Stomach (tissue), 9 donors: Measurements from ENCODE around the gene PMP22. TPM values are rescaled to one million over a fixed set of nuclear protein-coding genes. Genes with fewer than 3 reads are reported as not detected.

Experiments
- DNase-seq, 2 donors: peaks; one replicate each; pipeline versions ENCODE4 v3.0.0 to v3.0.0-alpha.2; 2013 to 2019
- H3K27ac ChIP-seq, 5 donors: fragments of 200-600 bp in 4 of 5; sonication (generic) in 4 of 5; one replicate each; pipeline ENCODE4 v1.5.1; 2013 to 2019; ENCODE audit warnings: mild to moderate bottlenecking in 1 of 5, moderate library complexity in 1 of 5
- H3K27me3 ChIP-seq, 3 donors: fragments of 200-600 bp; sonication (generic); one replicate each; pipeline ENCODE4 v1.5.1; 2017 to 2019; ENCODE audit warnings: mixed run types in 1 of 3
- H3K36me3 ChIP-seq, 4 donors: fragments of 200-600 bp; sonication (generic); 1 replicate in 3 of 4; 2 replicates in 1 of 4; pipeline ENCODE4 v1.5.1; 2016 to 2019
- H3K4me1 ChIP-seq, 4 donors: fragments of 200-600 bp; sonication (generic); one replicate each; pipeline ENCODE4 v1.5.1; 2016 to 2019
- H3K4me3 ChIP-seq, 4 donors: fragments of 200-600 bp; sonication (generic) in 3 of 4; one replicate each; pipeline ENCODE4 v1.5.1; 2016 to 2019; ENCODE audit warnings: mild to moderate bottlenecking in 1 of 4
- H3K9me3 ChIP-seq, 4 donors: fragments of 200-600 bp; sonication (generic); one replicate each; pipeline ENCODE4 v1.5.1; 2016 to 2019
- EP300 ChIP-seq: sonication (generic); formaldehyde crosslinking; IDR thresholded peaks from one replicate; pipeline ENCODE4 v1.6.1; 2017; ENCODE audit warnings: antibody characterized with exemption
- POLR2A ChIP-seq, 4 donors: fragments of 450-650 bp; IDR thresholded peaks; one replicate each; pipeline ENCODE4 v1.6.1; 2016; ENCODE audit warnings: antibody characterized with exemption in 4 of 4, control low read depth in 2 of 4, mild to moderate bottlenecking in 1 of 4, moderate library complexity in 1 of 4
- POLR2AphosphoS5 ChIP-seq, 3 donors: sonication (generic); formaldehyde crosslinking; IDR thresholded peaks; one replicate each; pipeline ENCODE4 v1.6.1; 2016; ENCODE audit warnings: antibody characterized with exemption in 3 of 3
- WGBS, 5 donors: extraction: QIAGEN DNeasy Blood & Tissue Kit in 3 of 5; methylation state at CpG; one replicate each; pipeline versions ENCODE4 v1.1.5 to v1.1.7; 2013 to 2018; 5-methylcytosine and 5-hydroxymethylcytosine counted together
- intact Hi-C: fragments of 100-400 bp; cut with DNase I; formaldehyde crosslinking; loops from one replicate; pipeline ENCODE4 v1.15.1; 2023; ENCODE audit warnings: low total_unique reads
- polyA plus RNA-seq, 3 donors: library from polyadenylated mRNA; stranded (reverse); fragments of 200-250 nt; gene quantifications; one replicate each; pipeline ENCODE4 v1.2.3, GENCODE V29; 2013
- small RNA-seq, 4 donors: library from RNA; depleted of rRNA; stranded (forward); fragments of <200 nt; gene quantifications; one replicate each; pipeline ENCODE3, GENCODE V24; 2016
- total RNA-seq, 5 donors: library from RNA; depleted of rRNA; stranded (reverse); fragments of >200 nt; gene quantifications; one replicate each; pipeline versions ENCODE4 v1.1.0 to v1.2.3, GENCODE V29; 2014 to 2016
- TF ChIP-seq, protein P1 (sequence below), 7 experiments: fragments of 450-650 bp in 4 of 7; fragments of 200-600 bp in 3 of 7; sonication (generic) in 3 of 7; IDR thresholded peaks; one replicate each; pipeline ENCODE4 v1.5.1; 2016 to 2019; ENCODE audit warnings: antibody characterized with exemption in 7 of 7, control low read depth in 2 of 7, mild to moderate bottlenecking in 1 of 7
- donor health status: healthy with polysubstance abuse.
- donor health status: Bipolar disorder and iron deficiency.
- donor health status: healthy.

Gene PMP22
- total and polyA plus RNA-seq, 8 donors, result 34.2 to 168 (median 51.7) TPM

DNA sequence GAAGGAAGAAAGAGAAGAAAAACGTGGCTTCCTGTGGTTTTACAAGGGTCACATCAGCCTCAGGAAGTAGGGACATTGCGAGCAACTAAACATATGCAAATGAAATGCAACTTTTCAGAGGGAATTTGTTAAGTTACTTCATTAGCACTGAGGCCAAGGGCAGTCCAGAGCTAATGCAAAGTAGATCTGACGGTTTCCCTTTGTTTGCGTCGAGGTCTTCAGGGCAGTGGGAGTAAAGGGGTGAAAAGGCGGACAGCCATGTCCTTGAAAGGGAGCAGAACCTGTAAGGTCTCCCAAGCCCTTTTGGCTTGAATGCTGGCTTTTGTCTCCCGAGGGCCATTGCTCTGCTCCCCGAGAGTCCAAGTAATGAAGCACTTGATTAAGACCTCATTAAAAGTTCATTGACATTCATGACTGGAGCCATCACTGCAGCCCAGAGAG is 85.0 kb downstream of the PMP22 start:
- TF ChIP-seq, protein P1, sequence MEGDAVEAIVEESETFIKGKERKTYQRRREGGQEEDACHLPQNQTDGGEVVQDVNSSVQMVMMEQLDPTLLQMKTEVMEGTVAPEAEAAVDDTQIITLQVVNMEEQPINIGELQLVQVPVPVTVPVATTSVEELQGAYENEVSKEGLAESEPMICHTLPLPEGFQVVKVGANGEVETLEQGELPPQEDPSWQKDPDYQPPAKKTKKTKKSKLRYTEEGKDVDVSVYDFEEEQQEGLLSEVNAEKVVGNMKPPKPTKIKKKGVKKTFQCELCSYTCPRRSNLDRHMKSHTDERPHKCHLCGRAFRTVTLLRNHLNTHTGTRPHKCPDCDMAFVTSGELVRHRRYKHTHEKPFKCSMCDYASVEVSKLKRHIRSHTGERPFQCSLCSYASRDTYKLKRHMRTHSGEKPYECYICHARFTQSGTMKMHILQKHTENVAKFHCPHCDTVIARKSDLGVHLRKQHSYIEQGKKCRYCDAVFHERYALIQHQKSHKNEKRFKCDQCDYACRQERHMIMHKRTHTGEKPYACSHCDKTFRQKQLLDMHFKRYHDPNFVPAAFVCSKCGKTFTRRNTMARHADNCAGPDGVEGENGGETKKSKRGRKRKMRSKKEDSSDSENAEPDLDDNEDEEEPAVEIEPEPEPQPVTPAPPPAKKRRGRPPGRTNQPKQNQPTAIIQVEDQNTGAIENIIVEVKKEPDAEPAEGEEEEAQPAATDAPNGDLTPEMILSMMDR (IDR thresholded peaks at IDR 0.05), result no peak
- TF ChIP-seq EP300, result no peak
- no peak for TF ChIP-seq POLR2AphosphoS5 (IDR thresholded peaks at IDR 0.05)
- no peak for TF ChIP-seq POLR2A (IDR thresholded peaks at IDR 0.05)
- H3K36me3 ChIP-seq, result no peaks in the 10 kb centered on the region
- WGBS, 5 donors, result 73 to 79% (median 78%) methylated on average over 8 of the region's 8 CpGs
- no peak overlapping the region for H3K4me3 ChIP-seq
- H3K27ac ChIP-seq, result no peak overlapping the region
- H3K9me3 ChIP-seq, result no peaks in the 10 kb centered on the region
- no peak for DNase-seq
- H3K27me3 ChIP-seq, result no peaks in the 10 kb centered on the region
- no peaks in the 10 kb centered on the region for H3K4me1 ChIP-seq
- intact Hi-C loops, result no loop called here

Small RNA genes lying within 50 kb of the gene (small RNA-seq; reads per million reads assigned to genes)
- gene MIR4731, result 0 to 0.59 (median 0.15) reads per million in 4 donors
- 0 reads per million in 4 donors for gene RNU6-799P

Other genes starting within 250 kb of the PMP22 start
- under 1 TPM in 1 of 5 donors, not detected in 4; 0.92 TPM for gene TEKT3, start 76.3 kb upstream of the PMP22 start, total RNA-seq
- 1 to 10 TPM in 1 of 3 donors, under 1 TPM in 1, not detected in 1; 0.65 to 2.7 TPM for gene TEKT3, start 76.3 kb upstream of the PMP22 start, polyA plus RNA-seq
- 10 to 100 TPM in 1 of 5 donors, 1 to 10 TPM in 2, not detected in 2; 4.5 to 12.5 (median 4.9) TPM for gene CDRT4, start 202.3 kb upstream of the PMP22 start, total RNA-seq
- 10 to 100 TPM in 1 of 3 donors, 1 to 10 TPM in 2; 1.5 to 12.8 (median 2.4) TPM for gene CDRT4, start 202.3 kb upstream of the PMP22 start, polyA plus RNA-seq